CD4-positive, alpha-beta T cell treated with Interleukin-17A for 1 hour (primary cell): ENCODE results near the gene HSD17B2.

Experiments used
- DNase-seq: peaks from one replicate; pipeline ENCODE4 v3.0.0-alpha.2; 2020

The HSD17B2 gene

DNA sequence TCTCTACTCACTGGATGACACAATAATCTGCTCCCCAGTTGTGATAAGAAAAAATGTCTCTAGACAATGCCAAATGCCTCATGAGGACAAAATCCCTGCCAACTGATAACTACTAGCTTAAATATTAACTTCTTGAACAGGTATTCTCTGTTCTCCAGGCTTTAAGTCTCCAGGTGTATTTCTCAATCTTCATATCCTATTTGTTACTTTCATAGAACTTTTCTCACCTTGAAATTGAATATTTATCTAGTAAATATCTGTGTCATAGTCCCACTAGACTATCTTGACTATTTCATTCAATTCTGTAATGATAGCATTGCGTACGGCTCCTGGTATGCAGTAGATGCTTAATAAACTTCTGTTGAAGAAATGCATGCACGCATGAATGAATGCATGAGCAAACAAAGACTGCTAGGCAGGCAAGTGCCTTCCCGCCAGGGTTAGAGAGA, 15.9 kb downstream of the HSD17B2 start:
- DNase-seq: no peak

DNA sequence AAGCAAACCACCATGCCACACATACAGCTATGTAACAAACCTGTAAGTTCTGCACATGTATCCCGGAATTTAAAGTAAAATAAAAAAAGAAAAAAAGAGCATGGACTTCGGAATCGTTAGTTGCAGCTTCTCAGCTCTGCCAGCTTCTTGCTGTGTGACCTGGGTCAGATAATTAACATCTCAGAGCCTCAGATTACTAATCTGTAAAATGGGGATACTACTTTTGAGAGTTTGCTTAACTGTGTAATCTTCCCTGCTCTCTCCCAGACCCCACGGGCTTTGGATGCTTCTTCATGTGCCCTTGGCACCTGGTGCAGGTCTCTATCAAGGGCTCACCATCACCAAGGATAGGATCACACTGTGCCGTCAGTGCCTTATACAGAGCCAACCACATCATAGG, 16.6 kb downstream of the HSD17B2 start:
- no peak for DNase-seq

DNA sequence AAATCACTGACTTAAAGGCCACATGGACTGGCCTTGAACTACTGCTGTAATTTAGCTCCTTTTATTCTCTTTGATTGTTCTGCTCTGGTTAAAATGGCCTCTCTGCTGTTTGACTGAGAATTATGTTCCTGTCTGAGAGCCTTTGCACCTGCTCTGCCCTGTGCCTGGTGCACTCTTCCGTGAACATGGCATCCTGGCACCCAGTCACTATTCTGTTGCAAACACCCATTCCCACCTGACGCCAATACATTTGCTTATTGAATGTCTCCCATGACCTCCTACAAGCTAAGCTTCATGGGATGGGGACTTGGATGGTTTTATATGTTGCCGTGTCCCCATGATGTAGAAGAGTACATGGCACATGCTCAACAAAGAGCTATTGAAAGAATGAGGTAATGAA, 20.1 kb downstream of the HSD17B2 start:
- no peak for DNase-seq

DNA sequence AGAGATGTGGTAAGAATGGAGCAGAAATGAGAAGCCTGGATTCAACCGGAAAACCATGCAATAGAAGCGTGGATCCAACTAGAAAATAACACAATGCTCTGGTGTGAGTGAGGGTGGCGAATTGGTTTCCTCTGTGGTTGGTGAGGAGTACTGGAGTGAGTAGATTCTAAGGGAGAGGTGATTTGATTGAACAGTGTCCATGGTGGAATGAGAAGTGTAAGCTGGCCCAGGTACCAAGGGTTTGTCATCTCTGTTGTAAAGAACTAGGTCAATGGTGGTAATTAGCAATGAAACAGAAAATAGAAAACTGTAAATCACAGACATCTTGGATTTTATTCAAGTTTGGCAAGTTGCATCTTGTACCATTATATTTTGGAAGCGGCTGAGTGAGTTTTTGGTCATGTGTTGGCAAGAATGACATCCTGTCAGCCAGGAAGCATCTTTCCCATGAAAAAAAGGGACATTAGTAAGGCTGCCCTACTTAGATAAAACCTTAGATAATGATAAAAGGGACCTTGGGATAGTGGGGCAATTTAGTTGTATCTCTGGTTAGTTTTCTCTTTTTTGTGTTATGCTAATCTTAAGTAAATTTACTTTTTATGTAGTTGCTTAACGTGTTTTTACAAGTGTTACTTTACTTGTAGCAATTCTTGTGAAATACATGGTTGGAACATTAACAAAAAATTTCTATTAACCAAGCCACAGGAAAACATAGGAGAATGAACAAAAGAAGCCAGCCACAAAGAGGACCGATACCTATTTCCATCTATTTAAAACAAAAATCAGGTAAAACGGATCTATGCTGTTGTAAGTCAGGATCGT, 20.9 kb downstream of the HSD17B2 start:
- no peak for DNase-seq

DNA sequence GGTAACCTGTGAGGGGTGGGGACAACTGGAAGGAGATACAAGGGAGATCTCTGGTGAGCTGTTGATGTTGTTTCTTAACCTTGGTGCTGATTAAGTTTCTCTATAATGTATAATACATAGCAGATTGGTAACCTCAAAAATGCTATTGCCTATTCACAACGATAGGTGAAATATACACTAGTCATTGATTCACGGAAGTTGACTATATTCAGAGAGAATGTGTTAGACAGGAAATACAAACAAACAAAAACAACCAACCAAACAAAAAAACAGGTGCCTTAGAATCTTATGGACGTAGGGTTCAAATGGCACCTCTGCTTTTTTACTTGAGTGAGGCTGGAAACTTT, 21.5 kb downstream of the HSD17B2 start:
- no peak for DNase-seq

- no peak for DNase-seq
These were observed 24.3 kb downstream of the HSD17B2 start for GRCh38 chr16:82059161-82059982.

GRCh38 chr16:82059983-82060421, 24.9 kb downstream of the HSD17B2 start:
- no peak for DNase-seq

- DNase-seq: peak; percentile 0
These were observed 26.9 kb downstream of the HSD17B2 start for GRCh38 chr16:82061861-82062525.

- no peak for DNase-seq
These were observed 27.6 kb downstream of the HSD17B2 start for GRCh38 chr16:82062645-82063058.

GRCh38 chr16:82063456-82064082, 28.5 kb downstream of the HSD17B2 start:
- DNase-seq: no peak

- DNase-seq: no peak
These were observed 32.2 kb downstream of the HSD17B2 start for GRCh38 chr16:82067042-82067803.

DNA sequence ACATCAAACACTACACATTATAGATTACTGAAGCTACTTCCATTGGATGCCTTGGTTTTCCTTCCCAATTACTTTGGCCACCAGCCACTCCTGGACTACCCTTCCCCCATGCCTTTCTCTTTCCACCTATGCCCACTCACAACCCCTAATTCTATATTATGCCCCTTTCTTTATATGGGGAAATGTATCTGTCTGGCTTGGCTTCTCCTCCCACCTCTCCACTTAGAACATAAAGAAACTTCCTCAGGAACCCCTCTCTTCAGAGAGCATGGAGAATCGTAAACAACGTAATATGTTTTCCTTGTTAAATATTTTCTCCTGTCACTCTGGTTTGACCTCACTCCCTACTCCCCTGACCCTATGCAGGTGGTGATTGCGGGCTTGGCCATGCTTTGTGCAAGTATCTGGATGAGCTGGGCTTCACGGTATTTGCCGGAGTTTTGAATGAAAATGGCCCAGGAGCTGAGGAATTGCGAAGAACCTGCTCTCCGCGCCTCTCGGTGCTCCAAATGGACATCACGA, 32.8 kb downstream of the HSD17B2 start:
- no peak for DNase-seq

GRCh38 chr16:82070656-82071369, 35.8 kb downstream of the HSD17B2 start:
- DNase-seq: no peak

DNA sequence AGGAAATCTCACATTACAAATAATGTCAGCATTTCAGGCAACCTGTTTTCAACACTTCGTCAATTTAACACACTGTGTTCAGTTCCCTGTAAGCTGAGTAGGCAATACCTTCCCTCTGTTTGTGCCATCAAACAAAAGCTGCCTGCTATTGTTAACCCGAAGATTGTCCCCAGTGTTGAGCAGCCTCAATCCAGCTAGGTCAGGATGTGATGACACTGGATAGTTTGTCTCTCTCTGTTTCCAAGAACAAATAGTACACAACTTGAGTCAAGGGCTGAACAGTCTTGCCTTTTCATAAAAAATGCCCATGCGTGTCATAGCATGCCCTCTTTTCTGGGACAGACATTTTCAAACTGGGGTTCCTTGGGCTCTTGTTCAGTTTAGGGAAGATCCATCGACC, 36.4 kb downstream of the HSD17B2 start:
- DNase-seq: no peak

DNA sequence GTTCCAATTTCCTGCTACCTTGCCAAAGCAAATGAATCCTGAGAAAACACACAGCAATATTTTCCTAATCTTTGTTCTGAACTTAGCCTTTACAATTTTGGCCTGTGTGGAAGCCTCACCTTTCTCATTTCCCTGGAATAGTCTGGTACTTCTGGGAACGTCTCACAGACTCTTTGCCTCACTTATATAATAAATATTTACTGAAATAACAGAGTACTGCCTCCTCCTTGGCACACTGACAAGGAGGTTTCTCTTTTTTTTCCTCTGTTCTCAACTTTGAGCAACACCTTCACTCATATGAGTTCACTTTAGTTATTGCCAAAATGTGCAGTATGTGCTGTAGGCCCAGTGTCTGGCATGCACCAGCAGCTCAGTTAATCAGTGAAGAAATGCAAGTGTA, 37.3 kb downstream of the HSD17B2 start:
- no peak for DNase-seq

DNA sequence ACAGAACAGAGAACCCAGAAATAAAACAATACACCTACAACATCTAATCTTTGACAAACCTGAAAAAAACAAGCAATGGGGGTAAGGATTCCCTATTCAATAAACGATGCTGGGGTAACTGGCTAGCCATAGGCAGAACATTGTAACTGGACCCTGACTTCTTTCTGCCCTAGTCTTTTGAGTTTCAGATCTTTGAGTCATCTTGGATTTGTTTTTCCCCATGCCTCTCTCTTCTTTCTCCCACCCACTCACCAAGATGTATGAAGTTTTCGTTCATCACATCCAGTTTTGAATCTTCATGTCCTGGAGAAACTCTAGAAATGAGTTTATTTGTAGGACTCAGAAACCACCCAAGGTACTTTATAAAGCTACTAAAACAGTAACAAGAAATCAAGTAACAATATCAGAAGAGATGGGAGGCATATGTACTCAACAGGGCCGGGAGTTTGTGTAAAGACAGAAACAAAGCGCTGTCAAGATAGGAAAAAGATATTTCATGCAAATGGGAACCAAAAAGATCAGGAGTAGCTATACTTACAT, 39.0 kb downstream of the HSD17B2 start:
- no peak for DNase-seq

DNA sequence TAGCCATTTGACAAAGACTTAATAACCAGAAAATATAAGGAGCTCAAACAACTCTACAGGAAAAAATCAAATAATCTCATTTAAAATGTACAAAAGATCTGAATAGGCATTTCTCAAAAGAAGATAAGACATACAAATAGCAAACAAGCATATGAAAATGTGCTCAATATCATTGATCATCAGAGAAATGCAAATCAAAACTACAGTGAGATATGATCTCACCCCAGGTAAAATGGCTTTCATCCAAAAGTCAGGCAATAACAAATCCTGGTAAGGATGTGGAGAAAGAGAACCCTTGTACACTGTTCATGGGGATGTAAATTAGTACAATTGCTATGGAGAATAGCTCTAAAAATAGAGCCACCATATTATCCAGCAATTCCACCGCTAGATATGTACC, 43.1 kb downstream of the HSD17B2 start:
- no peak for DNase-seq

GRCh38 chr16:82079892-82080291, 44.8 kb downstream of the HSD17B2 start:
- DNase-seq: no peak

- no peak for DNase-seq
These were observed 46.2 kb downstream of the HSD17B2 start for GRCh38 chr16:82081264-82081663.

DNA sequence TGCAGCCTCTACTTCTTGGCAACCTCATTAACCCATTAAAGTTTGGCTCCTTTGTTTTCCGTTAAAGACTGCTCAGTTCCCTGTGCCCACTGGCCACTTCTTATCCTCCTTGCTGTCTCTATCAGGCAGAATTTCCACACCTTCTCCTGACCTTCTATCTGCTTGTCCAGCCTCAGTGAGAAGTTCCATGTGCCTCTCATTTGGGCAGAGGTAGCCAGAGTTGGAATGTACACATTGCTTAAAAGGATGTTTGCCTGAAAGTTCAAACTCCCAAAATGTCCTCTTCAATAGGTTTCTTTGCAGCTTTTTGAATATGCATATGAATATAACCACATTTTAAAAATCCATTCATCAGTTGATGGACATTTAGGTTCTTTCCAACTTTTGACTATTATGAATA, 47.0 kb downstream of the HSD17B2 start:
- no peak for DNase-seq
